Subcutaneous adipose tissue (tissue), 4 donors: ENCODE measurements around the gene CDKN1A. TPM values are rescaled to one million over a fixed set of nuclear protein-coding genes. Genes with fewer than 3 reads are reported as not detected.

ENCODE experiments used
- total RNA-seq, 4 donors: library from RNA; depleted of rRNA; stranded (reverse); fragments of >200 nt; gene quantifications; one replicate each; pipeline ENCODE4 v1.1.0, GENCODE V29; 2016
- TF ChIP-seq, protein P1 (sequence below): fragments of 450-650 bp; IDR thresholded peaks from one replicate; pipeline ENCODE4 v1.5.1; 2016; ENCODE audit warnings: low read depth, mild to moderate bottlenecking, control low read depth, antibody characterized with exemption, moderate library complexity

CDKN1A gene
- total RNA-seq, 4 donors from 2014 or later, result 75.7 to 120 (median 104) TPM

- TF ChIP-seq, protein P1, sequence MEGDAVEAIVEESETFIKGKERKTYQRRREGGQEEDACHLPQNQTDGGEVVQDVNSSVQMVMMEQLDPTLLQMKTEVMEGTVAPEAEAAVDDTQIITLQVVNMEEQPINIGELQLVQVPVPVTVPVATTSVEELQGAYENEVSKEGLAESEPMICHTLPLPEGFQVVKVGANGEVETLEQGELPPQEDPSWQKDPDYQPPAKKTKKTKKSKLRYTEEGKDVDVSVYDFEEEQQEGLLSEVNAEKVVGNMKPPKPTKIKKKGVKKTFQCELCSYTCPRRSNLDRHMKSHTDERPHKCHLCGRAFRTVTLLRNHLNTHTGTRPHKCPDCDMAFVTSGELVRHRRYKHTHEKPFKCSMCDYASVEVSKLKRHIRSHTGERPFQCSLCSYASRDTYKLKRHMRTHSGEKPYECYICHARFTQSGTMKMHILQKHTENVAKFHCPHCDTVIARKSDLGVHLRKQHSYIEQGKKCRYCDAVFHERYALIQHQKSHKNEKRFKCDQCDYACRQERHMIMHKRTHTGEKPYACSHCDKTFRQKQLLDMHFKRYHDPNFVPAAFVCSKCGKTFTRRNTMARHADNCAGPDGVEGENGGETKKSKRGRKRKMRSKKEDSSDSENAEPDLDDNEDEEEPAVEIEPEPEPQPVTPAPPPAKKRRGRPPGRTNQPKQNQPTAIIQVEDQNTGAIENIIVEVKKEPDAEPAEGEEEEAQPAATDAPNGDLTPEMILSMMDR, result no peak
Observed at GRCh38 chr6:36714511-36714910, 36.0 kb downstream of the CDKN1A start.

- TF ChIP-seq, protein P1, result no peak
Observed at GRCh38 chr6:36715469-36715868, 37.0 kb downstream of the CDKN1A start.

DNA sequence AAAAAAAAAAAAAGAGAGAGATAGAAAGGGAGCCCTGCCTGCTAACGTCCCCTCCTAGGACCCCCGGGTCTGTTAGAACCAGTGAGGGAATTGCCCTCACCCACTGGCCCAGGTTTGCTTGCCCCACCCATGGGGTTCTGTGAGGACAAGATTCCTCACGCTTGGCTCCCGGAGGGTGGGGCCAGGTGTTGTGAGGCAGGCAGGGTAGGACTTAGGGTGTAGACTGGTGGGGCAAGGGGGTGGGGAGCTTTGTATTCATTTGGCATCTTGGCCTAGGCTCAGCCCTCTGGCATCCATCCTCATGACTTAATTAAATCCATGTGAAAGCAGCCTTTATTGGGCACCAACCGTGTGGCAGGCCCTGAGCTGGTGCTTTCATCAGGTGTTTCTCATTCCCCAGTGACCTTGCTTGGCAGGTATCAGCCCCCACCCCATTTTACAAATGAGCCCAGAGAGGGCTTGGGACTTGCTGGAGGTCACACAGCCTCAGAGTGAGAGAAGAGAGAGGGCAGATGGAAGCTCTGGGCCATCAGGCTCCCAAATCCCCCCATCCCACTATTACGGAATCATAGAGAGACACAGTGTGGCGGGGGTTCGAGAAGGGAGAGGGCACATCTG, 38.1 kb downstream of the CDKN1A start:
- TF ChIP-seq, protein P1, result no peak

DNA sequence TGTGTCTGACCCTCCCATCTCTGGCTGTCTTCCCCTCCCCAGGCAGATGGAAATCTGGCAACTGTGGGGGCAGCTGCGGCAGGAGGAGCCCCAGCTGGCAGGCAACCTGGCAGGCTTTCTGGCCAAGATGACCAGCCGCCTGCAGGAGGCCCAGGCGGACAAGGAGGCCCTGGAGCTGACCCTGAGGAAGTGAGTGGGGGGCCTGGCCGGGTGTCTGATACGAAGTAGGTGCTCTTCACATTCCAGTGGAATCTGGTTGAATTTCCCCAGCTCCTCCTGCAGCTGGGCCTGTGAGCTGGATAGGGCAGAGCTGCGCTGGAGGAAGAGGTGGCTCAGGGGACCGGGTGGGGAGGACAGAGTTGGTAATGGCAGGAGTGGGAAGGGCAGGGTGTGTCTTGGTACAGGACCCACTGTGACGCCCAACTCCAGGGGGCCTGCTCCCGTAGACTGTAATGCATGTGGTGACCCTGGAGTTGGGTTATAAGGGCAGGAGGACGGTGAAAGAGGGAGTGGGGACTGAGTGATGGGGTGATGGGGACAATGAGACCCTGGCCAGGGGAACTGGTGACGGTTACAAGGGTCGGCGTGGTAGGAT, 38.8 kb downstream of the CDKN1A start:
- TF ChIP-seq, protein P1, result no peak

DNA sequence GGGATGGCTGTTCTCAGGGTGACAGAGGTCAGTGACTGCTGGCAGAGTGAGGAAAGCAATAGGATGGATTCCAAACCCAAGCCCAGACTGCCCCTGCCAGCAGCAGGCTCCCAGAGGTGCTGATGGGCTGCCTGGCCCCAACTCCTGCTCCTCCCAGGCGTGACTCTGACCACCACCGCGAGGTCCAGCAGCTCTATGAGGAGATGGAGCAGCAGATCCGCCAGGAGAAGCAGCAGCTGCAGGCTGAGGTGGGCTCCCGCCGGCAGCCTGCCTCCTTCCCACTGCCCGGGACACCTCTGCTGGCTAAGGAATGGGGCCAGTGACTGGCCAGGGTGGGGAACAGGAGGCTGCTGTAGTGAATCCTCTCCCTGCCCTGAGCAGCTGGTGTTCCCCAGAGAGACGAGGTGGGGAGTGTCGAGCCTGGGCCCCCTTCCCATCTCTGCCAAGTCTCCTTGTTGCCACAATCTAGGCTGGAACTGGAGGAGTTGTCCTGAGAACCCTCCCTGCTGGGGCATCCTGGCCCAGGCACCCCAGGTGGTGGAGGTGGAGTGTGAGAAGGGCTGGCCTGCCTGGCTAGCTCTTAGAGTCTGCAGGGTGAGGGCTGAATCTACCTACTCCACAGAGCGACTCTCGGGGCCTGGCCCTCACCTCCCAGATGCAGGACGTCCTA, 39.5 kb downstream of the CDKN1A start:
- TF ChIP-seq, protein P1, result no peak

DNA sequence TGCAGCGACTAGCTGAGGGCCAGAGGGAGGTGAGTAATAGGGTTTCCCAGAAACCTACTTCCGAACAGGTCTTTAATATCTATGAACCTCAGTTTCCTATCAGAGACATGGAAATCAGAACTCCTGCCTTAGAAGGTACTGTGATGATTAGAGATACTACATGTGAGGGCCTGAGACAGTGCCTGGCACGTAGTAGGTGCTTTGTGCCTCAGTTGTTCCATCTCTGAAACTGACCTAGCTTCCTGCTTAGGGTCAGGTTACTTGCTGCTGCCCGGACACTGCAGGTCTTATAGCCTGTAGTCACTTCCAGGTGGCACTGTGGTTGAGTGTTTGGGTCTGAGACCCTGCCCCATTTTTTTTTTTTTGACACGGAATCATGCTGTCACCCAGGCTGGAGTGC, 40.0 kb downstream of the CDKN1A start:
- TF ChIP-seq, protein P1, result no peak

DNA sequence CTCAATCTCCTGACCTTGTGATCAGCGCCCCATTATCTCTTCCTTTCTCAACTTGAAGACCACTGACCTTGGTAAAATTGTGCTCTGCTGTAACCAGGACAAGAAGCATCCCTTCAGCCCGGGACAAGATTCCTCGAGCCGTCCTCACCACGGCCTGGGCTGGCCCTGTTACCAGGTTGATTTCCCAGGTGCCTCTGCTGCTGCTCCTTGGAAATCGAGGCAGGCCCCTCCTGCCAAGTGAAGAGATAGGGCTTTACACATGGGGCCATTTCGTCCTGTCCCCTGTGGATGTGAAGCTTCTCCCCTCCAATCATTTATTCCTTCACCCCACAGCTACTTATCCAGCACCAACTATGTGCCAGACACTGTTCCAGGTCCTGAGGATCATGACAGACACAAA, 40.6 kb downstream of the CDKN1A start:
- TF ChIP-seq, protein P1, result no peak
